GM12891 (cell line): ENCODE data around the gene LILRB2.

Experiments used
- POLR2A ChIP-seq: IDR thresholded peaks from 2 replicates; pipeline ENCODE4 v1.6.1; 2011; ENCODE audit warnings: low read depth, low read length, control low read depth
- POLR2AphosphoS5 ChIP-seq: IDR thresholded peaks from 2 replicates; pipeline ENCODE4 v1.6.1; 2011; ENCODE audit warnings: low read depth, low read length, control low read depth
- TAF1 ChIP-seq: IDR thresholded peaks from 2 replicates; pipeline ENCODE4 v1.6.1; 2011; ENCODE audit warnings: low read depth, low read length, control low read depth

GRCh38 chr19:54233941-54234340, 47.0 kb downstream of the LILRB2 start:
- TF ChIP-seq POLR2A (no peak), TAF1 (no peak), POLR2AphosphoS5 (no peak)
